OCI-LY7 (cell line): ENCODE measurements around the gene FOXN3. TPM values are rescaled to one million over a fixed set of nuclear protein-coding genes. Genes with fewer than 3 reads are reported as not detected.

Source experiments
- BruUV-seq: library from RNA; stranded (reverse); fragments of 400-500 nt; replicated peaks from 2 replicates; lab custom pipeline; 2021; lab: Mats Ljungman, UMichigan
- CTCF ChIA-PET: fragments of 300-600 bp; sonication (Branson Sonifier 250); formaldehyde crosslinking; loops from one replicate; lab custom pipeline; 2022; ENCODE audit warnings: antibody characterized with exemption; ENCODE audit not compliant: unreplicated experiment; lab: Charles Lee
- POLR2A ChIA-PET: fragments of 300-600 bp; sonication (Branson Sonifier 250); formaldehyde crosslinking; loops from one replicate; lab custom pipeline; 2022; ENCODE audit warnings: antibody characterized with exemption; lab: Charles Lee
- DNase-seq: peaks from one replicate; pipeline ENCODE4 v3.0.0-alpha.2; 2015; ENCODE audit warnings: low spot score
- H2AFZ ChIP-seq: fragments of 200-600 bp; sonication (generic), shearing (Covaris generic); 2 replicates; pipeline ENCODE4 v1.6.1; 2014; ENCODE audit warnings: mild to moderate bottlenecking, antibody characterized with exemption, low read length, moderate library complexity
- H3K27ac ChIP-seq: fragments of 200-600 bp; sonication (generic); 2 replicates; pipeline ENCODE4 v1.5.1; 2014; ENCODE audit warnings: mixed run types, low read depth, mild to moderate bottlenecking, moderate library complexity, low read length, inconsistent platforms; ENCODE audit not compliant: poor library complexity, severe bottlenecking
- H3K36me3 ChIP-seq: fragments of 200-600 bp; sonication (generic); 2 replicates; pipeline ENCODE4 v1.6.1; 2014; ENCODE audit warnings: mild to moderate bottlenecking, antibody characterized with exemption, low read length, moderate library complexity, mixed read lengths; ENCODE audit not compliant: insufficient read depth
- H3K4me1 ChIP-seq: fragments of 200-600 bp; sonication (generic); 2 replicates; pipeline ENCODE4 v1.5.1; 2014; ENCODE audit warnings: mild to moderate bottlenecking, low read length; ENCODE audit not compliant: insufficient read depth, poor library complexity, severe bottlenecking
- H3K4me2 ChIP-seq: fragments of 200-600 bp; sonication (generic); 2 replicates; pipeline ENCODE4 v1.6.1; 2014; ENCODE audit warnings: mild to moderate bottlenecking, low read length
- H3K4me3 ChIP-seq: fragments of 200-600 bp; sonication (generic); 2 replicates; pipeline ENCODE4 v1.5.1; 2014; ENCODE audit warnings: mild to moderate bottlenecking, low read depth, low read length; ENCODE audit not compliant: poor library complexity, severe bottlenecking
- H3K79me2 ChIP-seq: fragments of 200-600 bp; sonication (generic); 2 replicates; pipeline ENCODE4 v1.6.1; 2016; ENCODE audit warnings: low read depth, mild to moderate bottlenecking, low read length, moderate library complexity, mixed read lengths; ENCODE audit not compliant: insufficient read depth
- H3K9me2 ChIP-seq: fragments of 200-600 bp; sonication (generic); 2 replicates; pipeline ENCODE4 v1.6.1; 2016; ENCODE audit warnings: mild to moderate bottlenecking, low read length, mixed read lengths; ENCODE audit not compliant: insufficient read depth
- H3K9me3 ChIP-seq: fragments of 200-600 bp; sonication (generic); 2 replicates; pipeline ENCODE4 v1.6.1; 2014; ENCODE audit warnings: mild to moderate bottlenecking, mixed run types, low read length, mixed read lengths
- H4K20me1 ChIP-seq: fragments of 200-600 bp; sonication (generic); 2 replicates; pipeline ENCODE4 v1.6.1; 2014; ENCODE audit warnings: mild to moderate bottlenecking, antibody characterized with exemption, low read length, moderate library complexity, mixed read lengths; ENCODE audit not compliant: insufficient read depth
- CTCF ChIP-seq: fragments of 200-600 bp; sonication (generic); conservative IDR thresholded peaks from 2 replicates; pipeline ENCODE4 v1.5.1; 2014; ENCODE audit warnings: mild to moderate bottlenecking, antibody characterized with exemption, low read length, moderate library complexity, mixed read lengths
- EZH2phosphoT487 ChIP-seq: fragments of 200-600 bp; sonication (generic); IDR thresholded peaks from 2 replicates; pipeline ENCODE4 v1.6.1; 2018; ENCODE audit warnings: low read depth, borderline replicate concordance, mild to moderate bottlenecking, mixed run types, antibody characterized with exemption, low read length, moderate library complexity, mixed read lengths
- intact Hi-C: fragments of 100-400 bp; cut with micrococcal nuclease; formaldehyde crosslinking; loops from one replicate; pipeline ENCODE4 v1.10.0; 2022; ENCODE audit not compliant: unreplicated experiment
- total RNA-seq, 2 experiments: library from RNA; depleted of rRNA in 1 of 2; stranded (reverse); fragments of >200 nt in 1 of 2; shearing (Covaris generic) in 1 of 2; gene quantifications; 2 replicates each; pipeline ENCODE4 v1.2.3, GENCODE V29; 2014 to 2022

Gene FOXN3
- total RNA-seq, 2 experiments from 2014 or later: 77.7 to 102 TPM

- H3K27ac ChIP-seq: no peak overlapping the region
- no TSS peak for BruUV-seq
- H3K9me2 ChIP-seq: no peaks in the 10 kb centered on the region
- CTCF ChIA-PET: no interaction called here
- POLR2A ChIA-PET: interaction anchor here (0.6 to 1.7 kb wide), 2 partner anchors 14 to 18 kb away, joined by 3 to 5 read pairs; no protein-coding TSS in a partner anchor
- H4K20me1 ChIP-seq: no peaks in the 10 kb centered on the region
- no peak for TF ChIP-seq EZH2phosphoT487
- TF ChIP-seq CTCF: no peak
- H3K4me2 ChIP-seq: no peak overlapping the region
- H3K79me2 ChIP-seq: no peaks in the 10 kb centered on the region
- intact Hi-C loops: no loop called here
- no peak for DNase-seq
- peaks cover 10% of the 10 kb centered on the region; the same call in 1 of the 2 replicates for H3K36me3 ChIP-seq
- no peaks in the 10 kb centered on the region for H3K4me1 ChIP-seq
- no peak overlapping the region for H3K4me3 ChIP-seq
- no peak overlapping the region for H2AFZ ChIP-seq
- H3K9me3 ChIP-seq: no peaks in the 10 kb centered on the region
Measured at GRCh38 chr14:89198544-89199329, 218.3 kb downstream of the FOXN3 start.

DNA sequence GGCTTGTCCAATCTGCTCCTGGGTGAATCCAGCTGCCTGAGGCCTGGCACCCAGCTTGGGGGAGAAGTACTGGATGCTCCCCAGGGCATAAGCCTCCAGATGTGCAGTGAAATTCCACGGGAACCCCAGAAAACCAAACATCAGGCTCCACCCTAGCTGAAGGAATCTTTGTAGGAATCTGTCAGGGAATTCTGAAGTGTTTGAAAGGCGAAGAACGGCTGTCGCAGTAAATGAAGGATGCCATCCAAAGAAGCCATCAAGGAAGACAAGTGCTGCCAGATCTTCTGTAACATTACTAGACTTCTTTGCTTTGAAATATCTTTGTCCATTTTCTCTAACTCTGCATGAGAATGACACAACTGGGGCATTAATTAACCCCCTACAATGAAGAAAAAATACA lies 219.4 kb downstream of the FOXN3 start:
- BruUV-seq: no TSS peak
- no peaks in the 10 kb centered on the region for H3K79me2 ChIP-seq
- no peak overlapping the region for H3K4me2 ChIP-seq
- H3K9me3 ChIP-seq: no peaks in the 10 kb centered on the region
- H3K9me2 ChIP-seq: no peaks in the 10 kb centered on the region
- H3K36me3 ChIP-seq: peaks cover 10% of the 10 kb centered on the region; the same call in 1 of the 2 replicates
- no peak overlapping the region for H3K4me3 ChIP-seq
- POLR2A ChIA-PET: interaction anchor here (0.6 kb wide), 1 partner anchor 17 kb away, joined by 3 read pairs; no protein-coding TSS in a partner anchor
- no peaks in the 10 kb centered on the region for H4K20me1 ChIP-seq
- intact Hi-C loops: no loop called here
- no peaks in the 10 kb centered on the region for H3K4me1 ChIP-seq
- TF ChIP-seq CTCF (no peak), EZH2phosphoT487 (no peak)
- no peak for DNase-seq
- no peak overlapping the region for H2AFZ ChIP-seq
- CTCF ChIA-PET: no interaction called here
- H3K27ac ChIP-seq: no peak overlapping the region

- ChIA-PET CTCF (no interaction called here), POLR2A (no interaction called here)
- no peaks in the 10 kb centered on the region for H3K4me1 ChIP-seq
- no peak overlapping the region for H2AFZ ChIP-seq
- H3K79me2 ChIP-seq: no peaks in the 10 kb centered on the region
- H4K20me1 ChIP-seq: no peaks in the 10 kb centered on the region
- intact Hi-C loops: no loop called here
- no peak for DNase-seq
- H3K27ac ChIP-seq: no peak overlapping the region
- H3K4me2 ChIP-seq: no peak overlapping the region
- no peak overlapping the region for H3K4me3 ChIP-seq
- peaks cover 10% of the 10 kb centered on the region; the same call in 1 of the 2 replicates for H3K36me3 ChIP-seq
- H3K9me3 ChIP-seq: no peaks in the 10 kb centered on the region
- TF ChIP-seq CTCF: no peak
- TF ChIP-seq EZH2phosphoT487: no peak
- H3K9me2 ChIP-seq: no peaks in the 10 kb centered on the region
- no TSS peak for BruUV-seq
Measured at GRCh38 chr14:89196545-89196944, 220.5 kb downstream of the FOXN3 start.
